ENCODE data around the gene TMPRSS7. TPM values are rescaled to one million over a fixed set of nuclear protein-coding genes. Genes with fewer than 3 reads are reported as not detected.
A peak's percentile ranks its signal among the peaks of the same experiment; 100 is the strongest.

TMPRSS7 gene
- total and polyA plus RNA-seq, 2 of the 8 experiments (the other 6 are each of a cell fraction or from before 2014, with no cell fraction given), result not detected

DNA sequence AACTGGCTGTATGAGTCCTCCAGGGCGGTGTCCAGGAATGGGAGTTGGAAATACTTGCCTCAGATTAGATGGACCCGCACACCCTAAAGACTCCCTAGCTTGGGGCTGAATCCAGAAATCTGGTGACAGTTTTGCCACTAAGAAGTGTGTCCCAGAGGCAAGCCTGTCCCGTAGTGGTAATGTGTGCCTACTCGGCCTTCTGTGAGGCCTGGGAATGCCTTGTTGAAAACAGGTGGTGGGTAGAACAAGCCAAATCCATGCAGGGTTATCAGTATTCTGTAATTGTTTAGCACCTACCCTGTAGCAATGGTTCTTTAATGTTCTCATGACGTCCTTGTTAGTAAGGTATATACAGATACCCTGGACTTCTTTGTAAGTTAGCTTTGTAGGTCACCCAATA, 53.2 kb downstream of the TMPRSS7 start:
- no peak for DNase-seq (ENCODE audit: low read depth in 1 of 2, low spot score in 2 of 2)
- peaks cover 0 to 12% (median 7%) of the 10 kb centered on the region in 4 experiments; a peak in 3 of 7 replicates for H3K27me3 ChIP-seq (replicated peaks in 1 of 4; ENCODE audit: control insufficient read depth in 3 of 4, extremely low read depth in 1 of 4, insufficient read depth in 3 of 4, low read length in 3 of 4)
- H3K4me2 ChIP-seq (ENCODE audit: insufficient read depth in 1 of 2, low read depth in 2 of 2, low read length in 2 of 2), result peak overlapping the region; percentile 80 to 84; a peak in 3 of 4 replicates
- no peaks in the 10 kb centered on the region for H3K36me3 ChIP-seq (ENCODE audit: control insufficient read depth in 2 of 4, insufficient read depth in 4 of 4, low read length in 3 of 4)
- no peak overlapping the region for H3K18ac ChIP-seq (ENCODE audit: extremely low read depth, low read length)
- H2AK5ac ChIP-seq (ENCODE audit: low read depth, low read length), result no peak overlapping the region
- no peak overlapping the region for H2BK120ac ChIP-seq (replicated peaks; ENCODE audit: low read depth, low read length)
- H3K23me2 ChIP-seq (ENCODE audit: low read depth, low read length), result peaks cover 7% of the 10 kb centered on the region
- H3K27ac ChIP-seq (ENCODE audit: low read depth, low read length), result no peak overlapping the region
- peak overlapping the region in 1 of 4 experiments; percentile 82; a peak in 1 of 8 replicates for H3K4me3 ChIP-seq (ENCODE audit: extremely low read depth in 1 of 4, insufficient read depth in 2 of 4, low read depth in 3 of 4, low read length in 4 of 4)
- ChIA-PET POLR2A (ENCODE audit: partially characterized antibody) (no interaction called here), CTCF (ENCODE audit: partially characterized antibody) (interaction anchor here (1.2 to 2.3 kb wide), 3 partner anchors 19 to 45 kb away, joined by 4 to 8 read pairs (median 7); no protein-coding TSS in a partner anchor)
- no peak overlapping the region; a peak in 1 of 7 replicates for H3K9ac ChIP-seq (replicated peaks in 1 of 4; ENCODE audit: extremely low read depth in 1 of 4, low read depth in 3 of 4, low read length in 3 of 4)
- no peak overlapping the region for H3K4ac ChIP-seq (replicated peaks; ENCODE audit: insufficient read length, low read depth, low read length)
- no peak overlapping the region for H4K8ac ChIP-seq (ENCODE audit: extremely low read depth, insufficient read depth, low read length)
- H3K79me1 ChIP-seq (ENCODE audit: low read depth, low read length), result no peaks in the 10 kb centered on the region; the same call in 1 of the 2 replicates
- no peaks in the 10 kb centered on the region for H3K9me3 ChIP-seq (ENCODE audit: insufficient read depth in 2 of 2, low read depth in 1 of 2, low read length in 1 of 2)
- H2AFZ ChIP-seq (ENCODE audit: low read length), result no peak overlapping the region
- no peak overlapping the region for H3K23ac ChIP-seq (ENCODE audit: insufficient read length)
- H4K20me1 ChIP-seq (replicated peaks in 1 of 2; ENCODE audit: control insufficient read depth in 1 of 2, insufficient read depth in 2 of 2, low read length in 2 of 2), result no peaks in the 10 kb centered on the region
- H2BK5ac ChIP-seq (ENCODE audit: low read depth, low read length), result no peak overlapping the region
- H4K5ac ChIP-seq (ENCODE audit: insufficient read length, low read depth, low read length), result no peak overlapping the region
- H4K91ac ChIP-seq (replicated peaks; ENCODE audit: insufficient read length, low read length), result no peak overlapping the region
- H2BK20ac ChIP-seq (ENCODE audit: low read length), result no peak overlapping the region
- no peak for FAIRE-seq
- no peak overlapping the region for H2BK12ac ChIP-seq (ENCODE audit: low read depth, low read length)
- 84% methylated on average over 5 of the region's 5 CpGs; no CpG with 5 or more reads in 1 of the 2 experiments for WGBS, 2 experiments (ENCODE audit: extremely low coverage in 1 of 2, insufficient coverage in 1 of 2, insufficient read length in 1 of 2, insufficient replicate concordance in 2 of 2, low coverage in 1 of 2, low lambda C conversion rate in 2 of 2, missing lambda C conversion rate in 1 of 2)
- H3K4me1 ChIP-seq (replicated peaks in 1 of 4; ENCODE audit: control insufficient read depth in 3 of 4, insufficient read depth in 4 of 4, low read length in 3 of 4), result peaks cover 2 to 13% (median 9%) of the 10 kb centered on the region in 4 experiments; a peak in 6 of 7 replicates
- no peak overlapping the region for H2BK15ac ChIP-seq (ENCODE audit: low read length)
- peaks cover 0 to 19% of the 10 kb centered on the region in 2 experiments; a peak in 2 of 4 replicates for H3K79me2 ChIP-seq (ENCODE audit: control insufficient read depth in 1 of 2, insufficient read depth in 2 of 2, low read length in 2 of 2)
- H3K14ac ChIP-seq (ENCODE audit: insufficient read length), result no peak overlapping the region
- no peak overlapping the region for H3K56ac ChIP-seq (replicated peaks; ENCODE audit: insufficient read length, low read depth, low read length)
- no peak for TF ChIP-seq SP1 (IDR thresholded peaks at IDR 0.05; ENCODE audit: low read depth, low read length)
- TF ChIP-seq KDM4A (IDR thresholded peaks at IDR 0.05; ENCODE audit: low read depth, low read length, severe bottlenecking), result no peak
- TF ChIP-seq, protein P1, sequence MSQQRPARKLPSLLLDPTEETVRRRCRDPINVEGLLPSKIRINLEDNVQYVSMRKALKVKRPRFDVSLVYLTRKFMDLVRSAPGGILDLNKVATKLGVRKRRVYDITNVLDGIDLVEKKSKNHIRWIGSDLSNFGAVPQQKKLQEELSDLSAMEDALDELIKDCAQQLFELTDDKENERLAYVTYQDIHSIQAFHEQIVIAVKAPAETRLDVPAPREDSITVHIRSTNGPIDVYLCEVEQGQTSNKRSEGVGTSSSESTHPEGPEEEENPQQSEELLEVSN (IDR thresholded peaks at IDR 0.05), result no peak
- TF ChIP-seq RXRA (IDR thresholded peaks at IDR 0.05; ENCODE audit: insufficient read depth, low read depth, low read length), result no peak
- TF ChIP-seq BRCA1 (IDR thresholded peaks at IDR 0.05; ENCODE audit: low read depth, low read length), result no peak
- TF ChIP-seq BACH1 (IDR thresholded peaks at IDR 0.05; ENCODE audit: low read length), result no peak
- no peak for TF ChIP-seq ASH2L (IDR thresholded peaks at IDR 0.05; ENCODE audit: low read length)
- no peak for TF ChIP-seq POLR2AphosphoS5 (IDR thresholded peaks at IDR 0.05; ENCODE audit: low read depth, low read length)
- no peak for TF ChIP-seq NRF1 (IDR thresholded peaks at IDR 0.05; ENCODE audit: low read depth, low read length)
- no peak for TF ChIP-seq YY1 (IDR thresholded peaks at IDR 0.05; ENCODE audit: low read depth, low read length)
- no peak for TF ChIP-seq EGR1 (IDR thresholded peaks at IDR 0.05; ENCODE audit: borderline replicate concordance, low read depth, low read length)
- no peak for TF ChIP-seq CBX5 (IDR thresholded peaks at IDR 0.05; ENCODE audit: low read depth, low read length)
- no peak for TF ChIP-seq SP2 (IDR thresholded peaks at IDR 0.05; ENCODE audit: low read length)
- TF ChIP-seq CHD1 (IDR thresholded peaks at IDR 0.05; ENCODE audit: low read depth, low read length), result no peak
- no peak for TF ChIP-seq TAF1 (IDR thresholded peaks at IDR 0.05; ENCODE audit: low read depth, low read length)
- no peak for TF ChIP-seq CHD2 (IDR thresholded peaks at IDR 0.05; ENCODE audit: low read length)
